Caki2 (cell line): ENCODE results near the gene LTB. TPM values are rescaled to one million over a fixed set of nuclear protein-coding genes. Genes with fewer than 3 reads are reported as not detected.

Experiments
- DNase-seq: peaks from one replicate; pipeline ENCODE4 v3.0.0-alpha.2; 2015; ENCODE audit warnings: low read depth
- in situ Hi-C: cut with HindIII; loops from 2 replicates; pipeline ENCODE4 v1.10.0; 2016; ENCODE audit warnings: low sequenced_read_pairs, low pct_unique_long_range_greater_than_20kb, mixed read lengths
- total RNA-seq: library from RNA; depleted of rRNA; stranded (reverse); fragments of >200 nt; shearing (Covaris generic); gene quantifications from 2 replicates; pipeline ENCODE4 v1.2.3, GENCODE V29; 2014; ENCODE audit warnings: low replicate concordance; rRNA removed

Gene LTB
- total RNA-seq: not detected in 2 replicates

GRCh38 chr6:31582230-31582643, at the start of gene LTB:
LTB (minus strand) TSS chr6:31582424; CDS start chr6:31582417, 7 bp downstream.
- DNase-seq: no peak
- in situ Hi-C loops: no loop called here

GRCh38 chr6:31631681-31632278, 49.6 kb upstream of the LTB start:
- in situ Hi-C loops: no loop called here
- no peak for DNase-seq

- in situ Hi-C loops: no loop called here
- DNase-seq: no peak
Observed at GRCh38 chr6:31631209-31631608, 49.0 kb upstream of the LTB start.

- in situ Hi-C loops: no loop called here
- DNase-seq: no peak
Observed at GRCh38 chr6:31630177-31630934, 48.1 kb upstream of the LTB start.

GRCh38 chr6:31629014-31629413, 46.8 kb upstream of the LTB start:
- in situ Hi-C loops: no loop called here
- DNase-seq: no peak

- no peak for DNase-seq
- in situ Hi-C loops: no loop called here
Observed at GRCh38 chr6:31627690-31628287, 45.6 kb upstream of the LTB start.

GRCh38 chr6:31626952-31627351, 44.7 kb upstream of the LTB start:
- in situ Hi-C loops: no loop called here
- DNase-seq: no peak

- in situ Hi-C loops: no loop called here
Observed at GRCh38 chr6:31624070-31624469, 41.8 kb upstream of the LTB start.

GRCh38 chr6:31622684-31623091, 40.5 kb upstream of the LTB start:
- in situ Hi-C loops: no loop called here
- no peak for DNase-seq

More at GRCh38 chr6:31624070-31624469, 41.8 kb upstream of the LTB start:
- DNase-seq: no peak

GRCh38 chr6:31621991-31622390, 39.8 kb upstream of the LTB start:
- in situ Hi-C loops: no loop called here
- DNase-seq: no peak

- no peak for DNase-seq
- in situ Hi-C loops: no loop called here
Observed at GRCh38 chr6:31621320-31621939, 39.2 kb upstream of the LTB start.

- no peak for DNase-seq
- in situ Hi-C loops: no loop called here
Observed at GRCh38 chr6:31620586-31621319, 38.5 kb upstream of the LTB start, which contains the start of gene PRRC2A. PRRC2A (plus strand) TSS chr6:31620715; CDS start chr6:31622790, 2,075 bp downstream.

- peak; percentile 100 for DNase-seq
- in situ Hi-C loops: no loop called here
Observed at GRCh38 chr6:31619805-31620585, 37.8 kb upstream of the LTB start.

GRCh38 chr6:31617010-31617409, 34.8 kb upstream of the LTB start:
- no peak for DNase-seq
- in situ Hi-C loops: no loop called here

GRCh38 chr6:31615748-31616147, 33.5 kb upstream of the LTB start:
- no peak for DNase-seq
- in situ Hi-C loops: no loop called here

GRCh38 chr6:31614684-31615578, 32.7 kb upstream of the LTB start, which contains the start of gene AIF1:
AIF1 (plus strand) TSS chr6:31615234; CDS start chr6:31615330, 96 bp downstream.
- in situ Hi-C loops: no loop called here
- DNase-seq: no peak
